HEK293 (cell line): ENCODE measurements around the gene ZSCAN9.

Experiments
- CTCF ChIA-PET: fragments of 350-600 bp; formaldehyde crosslinking; extraction: SDS; loops from one replicate; lab custom pipeline; 2021; ENCODE audit warnings: antibody characterized with exemption; lab: Yijun Ruan, JAX
- POLR2A ChIA-PET: fragments of 300-600 bp; formaldehyde crosslinking; extraction: SDS; loops from one replicate; lab custom pipeline; 2020; ENCODE audit warnings: antibody characterized with exemption, inconsistent platforms; lab: Yijun Ruan, JAX
- H3K27ac ChIP-seq: fragments of 200-500 bp; sonication (Bioruptor generic); 2 replicates; pipeline ENCODE4 v1.5.1; 2014; ENCODE audit warnings: low read depth, low read length, control low read depth, inconsistent platforms; ENCODE audit errors: extremely low read depth
- H3K36me3 ChIP-seq, 2 experiments: fragments of 200-500 bp in 1 of 2; sonication (Bioruptor generic) in 1 of 2; 1 replicate in 1 of 2; 2 replicates in 1 of 2; pipeline ENCODE4 v1.5.1; 2014 to 2017; ENCODE audit warnings: inconsistent platforms in 2 of 2, low read length in 2 of 2; ENCODE audit not compliant: control insufficient read depth in 2 of 2, insufficient read depth in 1 of 2
- H3K4me1 ChIP-seq: fragments of 200-500 bp; sonication (Bioruptor generic); 2 replicates; pipeline ENCODE4 v1.5.1; 2014; ENCODE audit warnings: mild to moderate bottlenecking, low read length, inconsistent platforms; ENCODE audit not compliant: control insufficient read depth, insufficient read depth
- H3K4me3 ChIP-seq: 2 replicates; pipeline ENCODE4 v1.5.1; 2011; ENCODE audit warnings: low read depth, mild to moderate bottlenecking, control low read depth, low read length, moderate library complexity
- H3K9me3 ChIP-seq: fragments of 200-500 bp; sonication (Bioruptor generic); 2 replicates; pipeline ENCODE4 v1.5.1; 2014; ENCODE audit warnings: low read depth, low read length, inconsistent platforms; ENCODE audit not compliant: control insufficient read depth, insufficient read depth
- GFI1B ChIP-seq: fragments of 450-650 bp; formaldehyde crosslinking; IDR thresholded peaks from 2 replicates; pipeline ENCODE4 v1.5.1; 2016; ENCODE audit warnings: missing biosample characterization, missing genetic modification characterization
- KLF10 ChIP-seq: fragments of 450-650 bp; IDR thresholded peaks from 2 replicates; pipeline ENCODE4 v1.5.1; 2018; ENCODE audit warnings: missing biosample characterization, mild to moderate bottlenecking, missing genetic modification characterization
- KLF7 ChIP-seq: fragments of 450-650 bp; formaldehyde crosslinking; IDR thresholded peaks from 2 replicates; pipeline ENCODE4 v1.5.1; 2016; ENCODE audit warnings: missing biosample characterization, missing genetic modification characterization, borderline replicate concordance
- MEIS1 ChIP-seq: sonication (generic); formaldehyde crosslinking; IDR thresholded peaks from 2 replicates; pipeline ENCODE4 v1.8.1; 2022; ENCODE audit warnings: missing genetic modification reagents, mild to moderate bottlenecking, borderline replicate concordance
- SETDB1 ChIP-seq: IDR thresholded peaks from one replicate; pipeline ENCODE4 v1.6.1; 2017; ENCODE audit warnings: mild to moderate bottlenecking, low read length, moderate library complexity, mixed read lengths; ENCODE audit not compliant: insufficient read length
- ZBTB48 ChIP-seq: fragments of 450-650 bp; formaldehyde crosslinking; IDR thresholded peaks from 2 replicates; pipeline ENCODE4 v1.5.1; 2016; ENCODE audit warnings: missing biosample characterization, missing genetic modification characterization
- ZFHX2 ChIP-seq: fragments of 450-650 bp; formaldehyde crosslinking; conservative IDR thresholded peaks from 2 replicates; pipeline ENCODE4 v1.5.1; 2016; ENCODE audit warnings: missing biosample characterization, missing genetic modification characterization
- ZNF146 ChIP-seq: fragments of 450-650 bp; formaldehyde crosslinking; IDR thresholded peaks from 2 replicates; pipeline ENCODE4 v1.5.1; 2016; ENCODE audit warnings: missing biosample characterization, missing genetic modification characterization
- ZNF274 ChIP-seq, 2 experiments: fragments of 200-500 bp in 1 of 2; fragments of 450-650 bp in 1 of 2; sonication (Bioruptor generic) in 1 of 2; formaldehyde crosslinking in 1 of 2; IDR thresholded peaks; 2 replicates each; pipeline versions ENCODE4 v1.5.1 to v1.6.1; 2014 to 2016; ENCODE audit warnings: borderline replicate concordance in 1 of 2, inconsistent platforms in 1 of 2, low read length in 1 of 2, missing biosample characterization in 1 of 2, missing genetic modification characterization in 1 of 2
- ZNF366 ChIP-seq: fragments of 450-650 bp; formaldehyde crosslinking; conservative IDR thresholded peaks from 2 replicates; pipeline ENCODE4 v1.5.1; 2016; ENCODE audit warnings: missing biosample characterization, missing genetic modification characterization
- ZNF404 ChIP-seq: fragments of 450-650 bp; formaldehyde crosslinking; IDR thresholded peaks from 2 replicates; pipeline ENCODE4 v1.5.1; 2017; ENCODE audit warnings: missing biosample characterization, missing genetic modification characterization
- ZNF423 ChIP-seq: fragments of 450-650 bp; formaldehyde crosslinking; IDR thresholded peaks from 2 replicates; pipeline ENCODE4 v1.5.1; 2016; ENCODE audit warnings: missing biosample characterization, missing genetic modification characterization
- ZNF433 ChIP-seq: fragments of 450-650 bp; formaldehyde crosslinking; IDR thresholded peaks from 2 replicates; pipeline ENCODE4 v1.5.1; 2016; ENCODE audit warnings: missing biosample characterization, missing genetic modification characterization, low read depth
- ZNF777 ChIP-seq: fragments of 450-650 bp; formaldehyde crosslinking; IDR thresholded peaks from 2 replicates; pipeline ENCODE4 v1.5.1; 2017; ENCODE audit warnings: missing biosample characterization, missing genetic modification characterization, borderline replicate concordance
- ZNF791 ChIP-seq: fragments of 450-650 bp; formaldehyde crosslinking; IDR thresholded peaks from 2 replicates; pipeline ENCODE4 v1.5.1; 2016; ENCODE audit warnings: missing biosample characterization, missing genetic modification characterization
- ZSCAN30 ChIP-seq: fragments of 450-650 bp; IDR thresholded peaks from 2 replicates; pipeline ENCODE4 v1.5.1; 2018; ENCODE audit warnings: missing biosample characterization, mild to moderate bottlenecking, missing genetic modification characterization, moderate library complexity
- TF ChIP-seq, protein P1 (sequence below): fragments of 450-650 bp; formaldehyde crosslinking; IDR thresholded peaks from 2 replicates; pipeline ENCODE4 v1.5.1; 2016; ENCODE audit warnings: missing biosample characterization, missing genetic modification characterization
- TF ChIP-seq, protein P2 (sequence below): fragments of 450-650 bp; formaldehyde crosslinking; IDR thresholded peaks from 2 replicates; pipeline ENCODE4 v1.5.1; 2017; ENCODE audit warnings: missing biosample characterization, missing genetic modification characterization
- TF ChIP-seq, protein P3 (sequence below): fragments of 450-650 bp; formaldehyde crosslinking; IDR thresholded peaks from 2 replicates; pipeline ENCODE4 v1.5.1; 2016; ENCODE audit warnings: missing biosample characterization, missing genetic modification characterization
- TF ChIP-seq, protein P4 (sequence below): sonication (generic); formaldehyde crosslinking; IDR thresholded peaks from 2 replicates; pipeline ENCODE4 v1.8.1; 2022; ENCODE audit warnings: mild to moderate bottlenecking, moderate library complexity, missing genetic modification reagents

The ZSCAN9 gene

DNA sequence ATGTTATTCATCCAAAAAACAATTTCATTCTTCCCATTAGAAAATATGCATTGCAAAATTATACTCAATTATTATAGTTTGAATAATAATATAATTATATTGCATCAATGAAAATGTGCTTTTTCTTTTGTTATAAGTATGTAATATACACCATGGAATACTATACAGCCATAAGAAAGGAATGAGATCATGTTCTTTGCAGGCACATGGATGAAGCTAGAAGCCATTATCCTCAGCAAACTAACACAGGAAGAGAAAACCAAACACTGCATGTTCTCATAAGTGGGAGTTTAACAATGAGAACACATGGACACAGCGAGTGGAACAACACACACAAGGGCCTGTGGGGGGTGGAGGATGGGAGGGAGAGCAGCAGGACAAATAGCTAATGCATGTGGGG, 32.0 kb downstream of the ZSCAN9 start:
- H3K9me3 ChIP-seq = no peaks in the 10 kb centered on the region
- TF ChIP-seq, protein P1, sequence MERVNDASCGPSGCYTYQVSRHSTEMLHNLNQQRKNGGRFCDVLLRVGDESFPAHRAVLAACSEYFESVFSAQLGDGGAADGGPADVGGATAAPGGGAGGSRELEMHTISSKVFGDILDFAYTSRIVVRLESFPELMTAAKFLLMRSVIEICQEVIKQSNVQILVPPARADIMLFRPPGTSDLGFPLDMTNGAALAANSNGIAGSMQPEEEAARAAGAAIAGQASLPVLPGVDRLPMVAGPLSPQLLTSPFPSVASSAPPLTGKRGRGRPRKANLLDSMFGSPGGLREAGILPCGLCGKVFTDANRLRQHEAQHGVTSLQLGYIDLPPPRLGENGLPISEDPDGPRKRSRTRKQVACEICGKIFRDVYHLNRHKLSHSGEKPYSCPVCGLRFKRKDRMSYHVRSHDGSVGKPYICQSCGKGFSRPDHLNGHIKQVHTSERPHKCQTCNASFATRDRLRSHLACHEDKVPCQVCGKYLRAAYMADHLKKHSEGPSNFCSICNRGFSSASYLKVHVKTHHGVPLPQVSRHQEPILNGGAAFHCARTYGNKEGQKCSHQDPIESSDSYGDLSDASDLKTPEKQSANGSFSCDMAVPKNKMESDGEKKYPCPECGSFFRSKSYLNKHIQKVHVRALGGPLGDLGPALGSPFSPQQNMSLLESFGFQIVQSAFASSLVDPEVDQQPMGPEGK (tag by site-specific recombination) = no peak
- TF ChIP-seq, protein P2, sequence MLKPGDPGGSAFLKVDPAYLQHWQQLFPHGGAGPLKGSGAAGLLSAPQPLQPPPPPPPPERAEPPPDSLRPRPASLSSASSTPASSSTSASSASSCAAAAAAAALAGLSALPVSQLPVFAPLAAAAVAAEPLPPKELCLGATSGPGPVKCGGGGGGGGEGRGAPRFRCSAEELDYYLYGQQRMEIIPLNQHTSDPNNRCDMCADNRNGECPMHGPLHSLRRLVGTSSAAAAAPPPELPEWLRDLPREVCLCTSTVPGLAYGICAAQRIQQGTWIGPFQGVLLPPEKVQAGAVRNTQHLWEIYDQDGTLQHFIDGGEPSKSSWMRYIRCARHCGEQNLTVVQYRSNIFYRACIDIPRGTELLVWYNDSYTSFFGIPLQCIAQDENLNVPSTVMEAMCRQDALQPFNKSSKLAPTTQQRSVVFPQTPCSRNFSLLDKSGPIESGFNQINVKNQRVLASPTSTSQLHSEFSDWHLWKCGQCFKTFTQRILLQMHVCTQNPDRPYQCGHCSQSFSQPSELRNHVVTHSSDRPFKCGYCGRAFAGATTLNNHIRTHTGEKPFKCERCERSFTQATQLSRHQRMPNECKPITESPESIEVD (tag by site-specific recombination) = no peak
- peak; percentile 49; the same call in 1 of the 2 replicates for TF ChIP-seq ZNF146 (tag by site-specific recombination)
- no peak for TF ChIP-seq ZNF423 (tag by site-specific recombination)
- TF ChIP-seq ZNF777 (tag by site-specific recombination) = no peak
- TF ChIP-seq, all 188 proteins: peak for 1
- no peak overlapping the region for H3K4me3 ChIP-seq
- no peaks in the 10 kb centered on the region for H3K4me1 ChIP-seq
- POLR2A ChIA-PET = no interaction called here
- H3K36me3 ChIP-seq = no peaks in the 10 kb centered on the region
- no peak overlapping the region for H3K27ac ChIP-seq
- CTCF ChIA-PET = interaction anchor here (0.7 to 1.1 kb wide), 3 partner anchors 24 to 362 kb away, joined by 3 to 4 read pairs (median 3); no protein-coding TSS in a partner anchor

DNA sequence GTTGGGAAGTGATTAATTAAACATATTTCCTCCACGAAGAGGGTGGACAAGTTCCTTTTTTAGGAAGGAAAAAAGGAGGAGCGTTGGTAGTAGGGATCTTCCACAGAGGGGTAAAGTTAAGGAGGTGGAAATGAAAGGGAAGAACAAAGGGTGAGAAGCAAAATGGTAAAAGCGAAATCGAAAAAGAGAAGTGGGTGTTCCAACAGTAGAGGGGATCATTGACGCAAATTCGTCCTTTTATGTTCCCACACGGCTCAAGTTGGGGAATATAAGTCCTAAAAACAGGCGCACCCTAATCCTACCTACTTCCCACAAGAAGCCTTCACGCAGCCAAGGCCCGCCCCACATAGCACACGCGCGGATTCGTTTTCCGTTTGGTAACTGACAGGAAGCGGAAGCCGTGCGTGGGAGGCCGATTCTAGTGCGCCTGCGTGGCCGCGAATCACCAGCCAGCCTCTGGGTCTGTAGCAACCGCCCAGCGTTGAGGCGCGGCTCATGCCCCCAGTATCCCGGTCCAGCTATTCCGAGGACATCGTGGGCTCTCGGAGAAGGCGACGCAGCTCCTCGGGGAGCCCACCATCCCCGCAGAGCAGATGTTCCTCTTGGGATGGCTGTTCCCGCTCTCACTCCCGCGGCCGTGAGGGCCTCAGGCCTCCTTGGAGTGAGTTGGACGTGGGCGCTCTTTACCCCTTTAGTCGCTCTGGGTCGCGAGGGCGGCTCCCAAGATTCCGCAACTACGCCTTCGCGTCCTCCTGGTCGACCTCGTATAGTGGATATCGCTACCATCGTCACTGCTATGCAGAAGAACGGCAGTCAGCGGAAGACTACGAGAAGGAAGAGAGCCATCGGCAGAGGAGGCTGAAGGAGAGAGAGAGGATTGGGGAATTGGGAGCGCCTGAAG, 34.1 kb downstream of the ZSCAN9 start, which contains the start of gene NKAPL:
Gene NKAPL, plus strand, starts transcription at position 421 of the 901 bp plus-strand sequence. Its CDS starts 75 bp downstream, at position 496.
- no peak within 1 kb of the TSS for H3K4me3 ChIP-seq
- CTCF ChIA-PET = interaction anchor here (0.7 to 0.8 kb wide), 2 partner anchors 97 to 115 kb away, joined by 3 read pairs; no protein-coding TSS in a partner anchor
- TF ChIP-seq GFI1B (tag by site-specific recombination) (no peak), ZNF274 (IDR thresholded peaks at IDR 0.05; ENCODE audit: low read length) (no peak), ZNF274 (tag by site-specific recombination; IDR thresholded peaks at IDR 0.05; ENCODE audit: borderline replicate concordance) (no peak), ZNF404 (no peak), ZNF433 (tag by site-specific recombination) (no peak), KLF7 (tag by site-specific recombination) (no peak), MEIS1 (CRISPR knock-in tag) (no peak), ZFHX2 (tag by site-specific recombination) (no peak), ZNF791 (tag by site-specific recombination) (no peak)
- TF ChIP-seq, all 188 proteins: peak for 0

DNA sequence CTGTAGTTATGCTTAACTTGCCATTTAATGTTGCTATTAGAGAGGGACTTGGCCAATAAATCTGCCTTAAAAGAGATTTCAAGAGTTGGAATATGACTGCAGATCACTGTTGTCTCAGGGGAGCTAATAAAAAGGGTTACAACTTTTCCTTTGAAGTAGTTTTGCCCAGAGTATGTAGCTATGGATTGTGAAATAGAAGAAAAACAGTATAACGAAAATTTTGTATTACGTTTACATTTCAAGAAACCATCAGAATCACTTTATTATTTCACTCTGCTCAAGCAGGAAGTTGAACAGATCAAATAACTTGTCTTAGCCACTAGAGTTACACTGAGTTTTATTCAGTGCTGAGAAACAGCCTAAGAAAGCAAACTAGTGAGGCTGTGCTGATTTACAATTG, 38.8 kb downstream of the ZSCAN9 start:
- CTCF ChIA-PET = interaction anchor here (0.5 kb wide), 1 partner anchor 388 kb away, joined by 4 read pairs; no protein-coding TSS in a partner anchor
- H3K9me3 ChIP-seq = no peaks in the 10 kb centered on the region
- no peak overlapping the region for H3K27ac ChIP-seq
- H3K4me3 ChIP-seq = no peak overlapping the region
- POLR2A ChIA-PET = interaction anchor here (0.9 to 1.2 kb wide), 4 partner anchors 12 to 73 kb away, joined by 3 to 5 read pairs (median 4); partner anchors contain the start of genes PGBD1 and ZKSCAN4
- peaks cover 20% of the 10 kb centered on the region; the same call in 1 of the 2 replicates for H3K4me1 ChIP-seq
- no peaks in the 10 kb centered on the region for H3K36me3 ChIP-seq
- TF ChIP-seq ZBTB48 (tag by site-specific recombination) (no peak), SETDB1 (no peak), ZNF423 (tag by site-specific recombination) (no peak), ZSCAN30 (no peak), ZNF366 (tag by site-specific recombination) (no peak), KLF10 (tag by site-specific recombination) (no peak)
- TF ChIP-seq, protein P3, sequence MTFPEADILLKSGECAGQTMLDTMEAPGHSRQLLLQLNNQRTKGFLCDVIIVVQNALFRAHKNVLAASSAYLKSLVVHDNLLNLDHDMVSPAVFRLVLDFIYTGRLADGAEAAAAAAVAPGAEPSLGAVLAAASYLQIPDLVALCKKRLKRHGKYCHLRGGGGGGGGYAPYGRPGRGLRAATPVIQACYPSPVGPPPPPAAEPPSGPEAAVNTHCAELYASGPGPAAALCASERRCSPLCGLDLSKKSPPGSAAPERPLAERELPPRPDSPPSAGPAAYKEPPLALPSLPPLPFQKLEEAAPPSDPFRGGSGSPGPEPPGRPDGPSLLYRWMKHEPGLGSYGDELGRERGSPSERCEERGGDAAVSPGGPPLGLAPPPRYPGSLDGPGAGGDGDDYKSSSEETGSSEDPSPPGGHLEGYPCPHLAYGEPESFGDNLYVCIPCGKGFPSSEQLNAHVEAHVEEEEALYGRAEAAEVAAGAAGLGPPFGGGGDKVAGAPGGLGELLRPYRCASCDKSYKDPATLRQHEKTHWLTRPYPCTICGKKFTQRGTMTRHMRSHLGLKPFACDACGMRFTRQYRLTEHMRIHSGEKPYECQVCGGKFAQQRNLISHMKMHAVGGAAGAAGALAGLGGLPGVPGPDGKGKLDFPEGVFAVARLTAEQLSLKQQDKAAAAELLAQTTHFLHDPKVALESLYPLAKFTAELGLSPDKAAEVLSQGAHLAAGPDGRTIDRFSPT (tag by site-specific recombination) = no peak
- TF ChIP-seq, protein P4, sequence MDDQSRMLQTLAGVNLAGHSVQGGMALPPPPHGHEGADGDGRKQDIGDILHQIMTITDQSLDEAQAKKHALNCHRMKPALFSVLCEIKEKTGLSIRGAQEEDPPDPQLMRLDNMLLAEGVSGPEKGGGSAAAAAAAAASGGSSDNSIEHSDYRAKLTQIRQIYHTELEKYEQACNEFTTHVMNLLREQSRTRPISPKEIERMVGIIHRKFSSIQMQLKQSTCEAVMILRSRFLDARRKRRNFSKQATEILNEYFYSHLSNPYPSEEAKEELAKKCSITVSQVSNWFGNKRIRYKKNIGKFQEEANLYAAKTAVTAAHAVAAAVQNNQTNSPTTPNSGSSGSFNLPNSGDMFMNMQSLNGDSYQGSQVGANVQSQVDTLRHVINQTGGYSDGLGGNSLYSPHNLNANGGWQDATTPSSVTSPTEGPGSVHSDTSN (CRISPR knock-in tag) = no peak

More for the DNA sequence above, 34.1 kb downstream of the ZSCAN9 start, which contains the start of gene NKAPL:
- H3K27ac ChIP-seq = no peak within 1 kb of the TSS
- H3K4me1 ChIP-seq = peaks cover 7% of the 10 kb centered on the region; the same call in 1 of the 2 replicates
- H3K36me3 ChIP-seq = no peaks in the 10 kb centered on the region
- POLR2A ChIA-PET = interaction anchor here (1.3 kb wide), 1 partner anchor 40 kb away, joined by 3 read pairs; no protein-coding TSS in a partner anchor
- no peaks in the 10 kb centered on the region for H3K9me3 ChIP-seq
